Lower leg skin (tissue), 4 donors: ENCODE measurements around the gene RDH12. TPM values are rescaled to one million over a fixed set of nuclear protein-coding genes. Genes with fewer than 3 reads are reported as not detected.

Source experiments
- DNase-seq, 2 donors: peaks; one replicate each; pipeline ENCODE4 v3.0.0-alpha.2; 2019; ENCODE audit warnings: low spot score in 2 of 2
- H3K4me3 ChIP-seq: fragments of 200-600 bp; sonication (generic); 2 replicates; pipeline ENCODE4 v1.5.1; 2017; ENCODE audit warnings: mild to moderate bottlenecking, low read depth; ENCODE audit not compliant: poor library complexity, severe bottlenecking
- POLR2A ChIP-seq, 2 donors: fragments of 450-650 bp; IDR thresholded peaks; one replicate each; pipeline ENCODE4 v1.6.1; 2016 to 2017; ENCODE audit warnings: antibody characterized with exemption in 2 of 2, mild to moderate bottlenecking in 1 of 2, moderate library complexity in 1 of 2
- WGBS, 2 donors: methylation state at CpG; one replicate each; pipeline ENCODE4 v1.1.5; 2018; 5-methylcytosine and 5-hydroxymethylcytosine counted together
- intact Hi-C: fragments of 100-400 bp; cut with DNase I; formaldehyde crosslinking; loops from one replicate; pipeline ENCODE4 v1.15.0; 2023; ENCODE audit warnings: low total_unique reads
- total RNA-seq, 4 donors: library from RNA; depleted of rRNA; stranded (reverse); fragments of >200 nt; gene quantifications; one replicate each; pipeline ENCODE4 v1.1.0, GENCODE V29; 2016
- TF ChIP-seq, protein P1 (sequence below), 3 donors: fragments of 450-650 bp; IDR thresholded peaks; one replicate each; pipeline ENCODE4 v1.5.1; 2016; ENCODE audit warnings: antibody characterized with exemption in 3 of 3, mild to moderate bottlenecking in 3 of 3, moderate library complexity in 2 of 3

RDH12 gene
- total RNA-seq, 4 donors from 2014 or later, result 70.4 to 106 (median 87.6) TPM

GRCh38 chr14:67778792-67779191, 77.1 kb downstream of the RDH12 start:
- intact Hi-C loops, result no loop called here
- 67 to 89% methylated on average over 1 of the region's 1 CpG for WGBS, 2 donors
- no peak overlapping the region for H3K4me3 ChIP-seq
- no peak for DNase-seq
- no peak for TF ChIP-seq POLR2A (IDR thresholded peaks at IDR 0.05)
- TF ChIP-seq, protein P1, sequence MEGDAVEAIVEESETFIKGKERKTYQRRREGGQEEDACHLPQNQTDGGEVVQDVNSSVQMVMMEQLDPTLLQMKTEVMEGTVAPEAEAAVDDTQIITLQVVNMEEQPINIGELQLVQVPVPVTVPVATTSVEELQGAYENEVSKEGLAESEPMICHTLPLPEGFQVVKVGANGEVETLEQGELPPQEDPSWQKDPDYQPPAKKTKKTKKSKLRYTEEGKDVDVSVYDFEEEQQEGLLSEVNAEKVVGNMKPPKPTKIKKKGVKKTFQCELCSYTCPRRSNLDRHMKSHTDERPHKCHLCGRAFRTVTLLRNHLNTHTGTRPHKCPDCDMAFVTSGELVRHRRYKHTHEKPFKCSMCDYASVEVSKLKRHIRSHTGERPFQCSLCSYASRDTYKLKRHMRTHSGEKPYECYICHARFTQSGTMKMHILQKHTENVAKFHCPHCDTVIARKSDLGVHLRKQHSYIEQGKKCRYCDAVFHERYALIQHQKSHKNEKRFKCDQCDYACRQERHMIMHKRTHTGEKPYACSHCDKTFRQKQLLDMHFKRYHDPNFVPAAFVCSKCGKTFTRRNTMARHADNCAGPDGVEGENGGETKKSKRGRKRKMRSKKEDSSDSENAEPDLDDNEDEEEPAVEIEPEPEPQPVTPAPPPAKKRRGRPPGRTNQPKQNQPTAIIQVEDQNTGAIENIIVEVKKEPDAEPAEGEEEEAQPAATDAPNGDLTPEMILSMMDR (IDR thresholded peaks at IDR 0.05), result no peak

GRCh38 chr14:67782090-67782489, 80.4 kb downstream of the RDH12 start:
- TF ChIP-seq POLR2A (IDR thresholded peaks at IDR 0.05), result no peak
- TF ChIP-seq, protein P1 (IDR thresholded peaks at IDR 0.05), result no peak
- no peak for DNase-seq
- WGBS, 2 donors, result 31 to 96% methylated on average over 3 of the region's 3 CpGs
- H3K4me3 ChIP-seq, result no peak overlapping the region
- intact Hi-C loops, result no loop called here

Other genes starting within 250 kb of the RDH12 start
- 1 to 10 TPM in 3 of 4 donors, under 1 TPM in 1; 0.49 to 3.8 (median 2.5) TPM for gene TMEM229B, start 213.2 kb upstream of the RDH12 start, total RNA-seq
- gene PLEKHH1, start 168.6 kb upstream of the RDH12 start, total RNA-seq, result 10 to 100 TPM; 10.5 to 23.1 (median 17.2) TPM
- 10 to 100 TPM; 22.1 to 31.4 (median 29.2) TPM for gene PIGH, start 101.6 kb upstream of the RDH12 start, total RNA-seq
- 1 to 10 TPM; 3.5 to 6.8 (median 5.2) TPM for gene ARG2, start 82.0 kb upstream of the RDH12 start, total RNA-seq
- 10 to 100 TPM; 39.9 to 52.6 (median 47.4) TPM for gene VTI1B, start 27.3 kb upstream of the RDH12 start, total RNA-seq
- 10 to 100 TPM; 34.5 to 72.3 (median 49.1) TPM for gene RDH11, start 6.1 kb upstream of the RDH12 start, total RNA-seq
- 10 to 100 TPM; 13.0 to 34.6 (median 21.8) TPM for gene ZFYVE26, start 114.7 kb downstream of the RDH12 start, total RNA-seq
- gene RAD51B, start 117.9 kb downstream of the RDH12 start, total RNA-seq, result 10 to 100 TPM in 3 of 4 donors, 1 to 10 TPM in 1; 6.1 to 27.2 (median 13.6) TPM